ENCODE data around the gene CCNE1.

GRCh38 chr19:29795461-29796172 is 16.2 kb upstream of the CCNE1 start:
- TF ChIP-seq, protein P1, sequence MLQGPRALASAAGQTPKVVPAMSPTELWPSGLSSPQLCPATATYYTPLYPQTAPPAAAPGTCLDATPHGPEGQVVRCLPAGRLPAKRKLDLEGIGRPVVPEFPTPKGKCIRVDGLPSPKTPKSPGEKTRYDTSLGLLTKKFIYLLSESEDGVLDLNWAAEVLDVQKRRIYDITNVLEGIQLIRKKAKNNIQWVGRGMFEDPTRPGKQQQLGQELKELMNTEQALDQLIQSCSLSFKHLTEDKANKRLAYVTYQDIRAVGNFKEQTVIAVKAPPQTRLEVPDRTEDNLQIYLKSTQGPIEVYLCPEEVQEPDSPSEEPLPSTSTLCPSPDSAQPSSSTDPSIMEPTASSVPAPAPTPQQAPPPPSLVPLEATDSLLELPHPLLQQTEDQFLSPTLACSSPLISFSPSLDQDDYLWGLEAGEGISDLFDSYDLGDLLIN (CRISPR knock-in tag; IDR thresholded peaks at IDR 0.05; ENCODE audit: borderline replicate concordance): no peak
- TF ChIP-seq MIER2 (CRISPR knock-in tag; IDR thresholded peaks at IDR 0.05) (no peak), FOSL2 (CRISPR knock-in tag; IDR thresholded peaks at IDR 0.05) (no peak), TEAD3 (CRISPR knock-in tag; optimal IDR thresholded peaks at IDR 0.05; ENCODE audit: borderline replicate concordance) (no peak), EP300 (IDR thresholded peaks at IDR 0.05; ENCODE audit: low read depth in 2 of 2, low read length in 2 of 2) (no peak), EP300 (CRISPR knock-in tag; IDR thresholded peaks at IDR 0.05; ENCODE audit: borderline replicate concordance) (no peak), ZNF274 (CRISPR knock-in tag; IDR thresholded peaks at IDR 0.05) (no peak), POGK (CRISPR knock-in tag; conservative IDR thresholded peaks at IDR 0.05) (no peak), GABPA (IDR thresholded peaks at IDR 0.05; ENCODE audit: low read depth, low read length) (no peak), GABPA (CRISPR knock-in tag; IDR thresholded peaks at IDR 0.05; ENCODE audit: low read depth) (no peak), PAF1 (CRISPR knock-in tag; IDR thresholded peaks at IDR 0.05) (no peak), CREB1 (IDR thresholded peaks at IDR 0.05) (no peak), CREB1 (CRISPR knock-in tag; IDR thresholded peaks at IDR 0.05) (no peak)
- TF ChIP-seq, protein P2, sequence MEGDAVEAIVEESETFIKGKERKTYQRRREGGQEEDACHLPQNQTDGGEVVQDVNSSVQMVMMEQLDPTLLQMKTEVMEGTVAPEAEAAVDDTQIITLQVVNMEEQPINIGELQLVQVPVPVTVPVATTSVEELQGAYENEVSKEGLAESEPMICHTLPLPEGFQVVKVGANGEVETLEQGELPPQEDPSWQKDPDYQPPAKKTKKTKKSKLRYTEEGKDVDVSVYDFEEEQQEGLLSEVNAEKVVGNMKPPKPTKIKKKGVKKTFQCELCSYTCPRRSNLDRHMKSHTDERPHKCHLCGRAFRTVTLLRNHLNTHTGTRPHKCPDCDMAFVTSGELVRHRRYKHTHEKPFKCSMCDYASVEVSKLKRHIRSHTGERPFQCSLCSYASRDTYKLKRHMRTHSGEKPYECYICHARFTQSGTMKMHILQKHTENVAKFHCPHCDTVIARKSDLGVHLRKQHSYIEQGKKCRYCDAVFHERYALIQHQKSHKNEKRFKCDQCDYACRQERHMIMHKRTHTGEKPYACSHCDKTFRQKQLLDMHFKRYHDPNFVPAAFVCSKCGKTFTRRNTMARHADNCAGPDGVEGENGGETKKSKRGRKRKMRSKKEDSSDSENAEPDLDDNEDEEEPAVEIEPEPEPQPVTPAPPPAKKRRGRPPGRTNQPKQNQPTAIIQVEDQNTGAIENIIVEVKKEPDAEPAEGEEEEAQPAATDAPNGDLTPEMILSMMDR (CRISPR knock-in tag; IDR thresholded peaks at IDR 0.05): no peak
